ENCODE data around the gene NOL4L. TPM values are rescaled to one million over a fixed set of nuclear protein-coding genes. Genes with fewer than 3 reads are reported as not detected.

The NOL4L gene
- total RNA-seq, 2 donors from 2014 or later: 18.0 to 59.7 TPM

- Histone ChIP-seq H3K4me3 (no peak overlapping the region), H3K9me3 (no peaks in the 10 kb centered on the region), H3K4me1 (replicated peaks) (no peaks in the 10 kb centered on the region), H3K27me3 (replicated peaks; ENCODE audit: insufficient read depth) (no peaks in the 10 kb centered on the region), H3K36me3 (no peaks in the 10 kb centered on the region), H3K27ac (no peak overlapping the region)
- no peak for TF ChIP-seq POLR2A (IDR thresholded peaks at IDR 0.05)
- TF ChIP-seq POLR2AphosphoS5 (IDR thresholded peaks at IDR 0.05): no peak
- no peak for TF ChIP-seq CTCF (IDR thresholded peaks at IDR 0.05)
- DNase-seq (ENCODE audit: low spot score): no peak
- 90% methylated on average over 5 of the region's 5 CpGs for WGBS
- intact Hi-C loops (cut with DNase I): no loop called here
Measured at GRCh38 chr20:32565735-32566032, 19.4 kb downstream of the NOL4L start.

- no peak for DNase-seq (ENCODE audit: low spot score)
- intact Hi-C loops (cut with DNase I): no loop called here
Measured at GRCh38 chr20:32564921-32565734, 20.0 kb downstream of the NOL4L start.

GRCh38 chr20:32564440-32564839 lies 20.7 kb downstream of the NOL4L start:
- intact Hi-C loops (cut with DNase I): no loop called here
- H3K27ac ChIP-seq: no peak overlapping the region
- H3K4me3 ChIP-seq: no peak overlapping the region
- H3K36me3 ChIP-seq: no peaks in the 10 kb centered on the region
- no peaks in the 10 kb centered on the region for H3K9me3 ChIP-seq
- no peak for DNase-seq (ENCODE audit: low spot score)
- H3K4me1 ChIP-seq (replicated peaks): no peaks in the 10 kb centered on the region
- TF ChIP-seq POLR2AphosphoS5 (IDR thresholded peaks at IDR 0.05): no peak
- TF ChIP-seq POLR2A (IDR thresholded peaks at IDR 0.05): no peak
- TF ChIP-seq CTCF (IDR thresholded peaks at IDR 0.05): no peak
- no peaks in the 10 kb centered on the region for H3K27me3 ChIP-seq (replicated peaks; ENCODE audit: insufficient read depth)
- 89% methylated on average over 6 of the region's 6 CpGs for WGBS

More at GRCh38 chr20:32564921-32565734, 20.0 kb downstream of the NOL4L start:
- 61% methylated on average over 19 of the region's 19 CpGs for WGBS
- Histone ChIP-seq H3K4me1 (replicated peaks) (no peaks in the 10 kb centered on the region), H3K36me3 (no peaks in the 10 kb centered on the region), H3K27me3 (replicated peaks; ENCODE audit: insufficient read depth) (no peaks in the 10 kb centered on the region), H3K9me3 (no peaks in the 10 kb centered on the region), H3K27ac (no peak overlapping the region), H3K4me3 (no peak overlapping the region)
- TF ChIP-seq POLR2A (IDR thresholded peaks at IDR 0.05) (no peak), CTCF (IDR thresholded peaks at IDR 0.05) (no peak), POLR2AphosphoS5 (IDR thresholded peaks at IDR 0.05) (no peak)

GRCh38 chr20:32563311-32564272 lies 21.5 kb downstream of the NOL4L start:
- no peak for DNase-seq (ENCODE audit: low spot score)
- intact Hi-C loops (cut with DNase I): no loop called here
- Histone ChIP-seq H3K36me3 (no peaks in the 10 kb centered on the region), H3K27ac (no peak overlapping the region), H3K9me3 (no peaks in the 10 kb centered on the region), H3K27me3 (replicated peaks; ENCODE audit: insufficient read depth) (no peaks in the 10 kb centered on the region), H3K4me3 (no peak overlapping the region), H3K4me1 (replicated peaks) (no peaks in the 10 kb centered on the region)
- no peak for TF ChIP-seq POLR2AphosphoS5 (IDR thresholded peaks at IDR 0.05)
- no peak for TF ChIP-seq CTCF (IDR thresholded peaks at IDR 0.05)
- TF ChIP-seq POLR2A (IDR thresholded peaks at IDR 0.05): no peak
- 85% methylated on average over 25 of the region's 25 CpGs for WGBS
